CD14-positive monocyte (primary cell): ENCODE data around the gene PNPLA7. TPM values are rescaled to one million over a fixed set of nuclear protein-coding genes. Genes with fewer than 3 reads are reported as not detected.
A peak's percentile ranks its signal among the peaks of the same experiment; 100 is the strongest.
"Not testable (repeated sequence)": the region's sequence is repeated elsewhere in the genome, so short reads cannot be mapped to it uniquely, and the experiment has no call there.

Experiments
- DNase-seq, 3 donors: peaks; one replicate each; pipeline ENCODE4 v3.0.0-alpha.2; 2011 to 2022
- H2AFZ ChIP-seq: 2 replicates; pipeline ENCODE4 v1.6.0; 2012; ENCODE audit warnings: mild to moderate bottlenecking, low read depth, low read length, inconsistent platforms; ENCODE audit not compliant: insufficient read depth, poor library complexity, severe bottlenecking
- H3K27ac ChIP-seq, 2 donors: 1 replicate in 1 of 2; 2 replicates in 1 of 2; pipeline ENCODE4 v1.5.1; 2012 to 2013; ENCODE audit warnings: low read length in 2 of 2, control low read depth in 1 of 2, inconsistent platforms in 1 of 2, low read depth in 1 of 2, mild to moderate bottlenecking in 1 of 2
- H3K27me3 ChIP-seq, 2 donors: one replicate each; pipeline versions ENCODE4 v1.6.0 to v1.6.1; 2011 to 2013; ENCODE audit warnings: low read length in 2 of 2; ENCODE audit not compliant: control insufficient read depth in 2 of 2, insufficient read depth in 2 of 2
- H3K36me3 ChIP-seq, 2 donors: replicated peaks in 1 of 2; 1 replicate in 1 of 2; 2 replicates in 1 of 2; pipeline versions ENCODE4 v1.5.1 to v1.6.1; 2012 to 2013; ENCODE audit warnings: low read length in 2 of 2, control low read depth in 1 of 2, inconsistent platforms in 1 of 2, mild to moderate bottlenecking in 1 of 2; ENCODE audit not compliant: insufficient read depth in 2 of 2, control insufficient read depth in 1 of 2
- H3K4me1 ChIP-seq, 2 donors: 1 replicate in 1 of 2; 2 replicates in 1 of 2; pipeline versions ENCODE4 v1.5.1 to v1.6.1; 2012 to 2013; ENCODE audit warnings: low read length in 2 of 2, control low read depth in 1 of 2, inconsistent platforms in 1 of 2, mild to moderate bottlenecking in 1 of 2, moderate library complexity in 1 of 2; ENCODE audit not compliant: insufficient read depth in 2 of 2, control insufficient read depth in 1 of 2
- H3K4me2 ChIP-seq: replicated peaks from 2 replicates; pipeline ENCODE3; 2012; ENCODE audit warnings: low read length, moderate library complexity, mild to moderate bottlenecking; ENCODE audit not compliant: poor library complexity, severe bottlenecking; ENCODE audit errors: extremely low read depth
- H3K4me3 ChIP-seq, 3 experiments: fragments of 200-600 bp in 1 of 3; sonication (generic) in 1 of 3; replicated peaks in 1 of 3; 1 replicate in 2 of 3; 2 replicates in 1 of 3; pipeline ENCODE4 v1.5.1; 2011 to 2013; ENCODE audit warnings: low read length in 3 of 3, mild to moderate bottlenecking in 3 of 3, control low read depth in 2 of 3, low read depth in 2 of 3, inconsistent platforms in 1 of 3, moderate library complexity in 1 of 3
- H3K79me2 ChIP-seq: 2 replicates; pipeline ENCODE4 v1.6.0; 2012; ENCODE audit warnings: mild to moderate bottlenecking, control low read depth, inconsistent platforms, low read length, moderate library complexity; ENCODE audit not compliant: insufficient read depth
- H3K9ac ChIP-seq: 2 replicates; pipeline ENCODE4 v1.6.0; 2017; ENCODE audit warnings: low read length, mild to moderate bottlenecking; ENCODE audit not compliant: insufficient read depth, poor library complexity, severe bottlenecking
- H3K9me3 ChIP-seq, 2 donors: replicated peaks in 1 of 2; 1 replicate in 1 of 2; 2 replicates in 1 of 2; pipeline versions ENCODE4 v1.5.1 to v1.6.1; 2012 to 2013; ENCODE audit warnings: low read length in 2 of 2, control low read depth in 1 of 2; ENCODE audit not compliant: control insufficient read depth in 1 of 2, insufficient read depth in 1 of 2
- H4K20me1 ChIP-seq: 2 replicates; pipeline ENCODE4 v1.6.0; 2012; ENCODE audit warnings: mild to moderate bottlenecking, low read length, control low read depth, moderate library complexity; ENCODE audit not compliant: insufficient read depth
- H3K27ac Mint-ChIP-seq, 7 donors: one replicate each; pipeline ENCODE4 v1.8.0; 2020; ENCODE audit warnings: mild to moderate bottlenecking in 7 of 7, mixed read lengths in 7 of 7, moderate library complexity in 6 of 7, inconsistent platforms in 2 of 7
- H3K27me3 Mint-ChIP-seq, 3 donors: one replicate each; pipeline ENCODE4 v1.8.0; 2021 to 2022; ENCODE audit warnings: low read depth in 3 of 3, mild to moderate bottlenecking in 3 of 3, mixed read lengths in 3 of 3, moderate library complexity in 3 of 3, inconsistent platforms in 1 of 3
- H3K36me3 Mint-ChIP-seq, 2 donors: one replicate each; pipeline ENCODE4 v1.8.0; 2020; ENCODE audit warnings: mixed read lengths in 2 of 2, inconsistent platforms in 1 of 2, mild to moderate bottlenecking in 1 of 2
- H3K4me1 Mint-ChIP-seq: one replicate; pipeline ENCODE4 v1.8.0; 2020; ENCODE audit warnings: mild to moderate bottlenecking, mixed read lengths
- H3K4me3 Mint-ChIP-seq, 2 donors: one replicate each; pipeline ENCODE4 v1.8.0; 2020; ENCODE audit warnings: mild to moderate bottlenecking in 2 of 2, mixed read lengths in 2 of 2, moderate library complexity in 1 of 2
- H3K9me3 Mint-ChIP-seq, 7 donors: one replicate each; pipeline ENCODE4 v1.8.0; 2020 to 2022; ENCODE audit warnings: mixed read lengths in 7 of 7, mild to moderate bottlenecking in 6 of 7, moderate library complexity in 6 of 7, inconsistent platforms in 2 of 7
- CTCF ChIP-seq: fragments of 200-600 bp; IDR thresholded peaks from one replicate; pipeline ENCODE4 v1.8.0; 2022; ENCODE audit warnings: antibody characterized with exemption, mild to moderate bottlenecking
- WGBS: methylation state at CpG from one replicate; pipeline ENCODE4 v1.1.5; 2013; ENCODE audit warnings: missing lambda C conversion rate; ENCODE audit not compliant: insufficient coverage; 5-methylcytosine and 5-hydroxymethylcytosine counted together
- intact Hi-C, 2 donors: fragments of 100-400 bp; cut with micrococcal nuclease; formaldehyde crosslinking; loops; one replicate each; pipeline versions ENCODE4 v1.15.0 to v1.15.1; 2023
- polyA plus RNA-seq, 3 donors: library from polyadenylated mRNA; depleted of rRNA in 1 of 3; unstranded in 2 of 3; stranded (reverse) in 1 of 3; fragments of 300-500 nt in 2 of 3; fragments of >200 nt in 1 of 3; fragmentation: Illumina TruSeq in 2 of 3; gene quantifications; 1 replicate in 2 of 3; 2 replicates in 1 of 3; pipeline ENCODE4 v1.2.3, GENCODE V29; 2012 to 2021

The PNPLA7 gene
- polyA plus RNA-seq, 3 donors = 0.10 to 1.1 (median 0.14) TPM

DNA sequence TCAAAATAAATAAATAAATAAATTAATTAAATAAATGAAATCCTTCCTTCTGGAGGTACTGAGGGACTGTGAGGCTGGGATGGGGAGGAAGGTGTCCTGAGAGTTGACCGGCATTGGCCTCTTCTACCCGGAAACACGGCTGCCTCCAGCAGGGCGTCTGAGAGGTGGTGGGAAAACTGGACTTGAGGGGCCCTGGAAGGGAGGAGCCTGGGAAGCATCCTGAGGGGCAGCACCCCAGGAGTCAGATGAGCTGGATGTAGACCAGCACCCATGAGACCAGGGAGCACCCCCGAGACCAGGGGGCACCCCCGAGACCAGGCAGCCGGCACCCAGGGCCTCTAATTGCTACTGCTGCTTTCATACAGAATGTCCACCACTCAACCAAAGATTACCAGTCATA lies 82.3 kb downstream of the PNPLA7 start:
- Histone ChIP-seq H2AFZ (no peak overlapping the region), H3K9ac (no peak overlapping the region), H3K9me3 (peaks cover 2 to 4% of the 10 kb centered on the region in 2 donors), H3K79me2 (no peaks in the 10 kb centered on the region), H3K4me3 (no peak overlapping the region), H3K36me3 (no peaks in the 10 kb centered on the region), H4K20me1 (no peaks in the 10 kb centered on the region), H3K4me2 (no peak overlapping the region), H3K27me3 (no peaks in the 10 kb centered on the region), H3K27ac (no peak overlapping the region), H3K4me1 (no peaks in the 10 kb centered on the region)
- 93% methylated on average over 4 of the region's 7 CpGs for WGBS
- peaks cover 8 to 17% (median 16%) of the 10 kb centered on the region in 3 donors for H3K27me3 Mint-ChIP-seq
- peaks cover 5% of the 10 kb centered on the region for H3K4me1 Mint-ChIP-seq
- H3K4me3 Mint-ChIP-seq = no peak overlapping the region
- peaks cover 2 to 10% (median 7%) of the 10 kb centered on the region in 7 donors for H3K9me3 Mint-ChIP-seq
- H3K36me3 Mint-ChIP-seq = no peaks in the 10 kb centered on the region
- no peak overlapping the region for H3K27ac Mint-ChIP-seq
- DNase-seq = no peak
- no peak for TF ChIP-seq CTCF
- intact Hi-C loops = loop anchor here in 1 of 2 donors (10.0 kb wide), 1 partner anchor 137 kb away; the partner anchor contains the start of gene ARRDC1

- no peak overlapping the region for H3K27ac ChIP-seq
- Mint-ChIP-seq H3K4me3 (no peak overlapping the region), H3K27me3 (peaks cover 14 to 19% (median 14%) of the 10 kb centered on the region in 3 donors), H3K27ac (peak overlapping the region in 1 of 7 donors; percentile 63), H3K9me3 (peaks cover 0 to 7% (median under 1%) of the 10 kb centered on the region in 7 donors), H3K4me1 (peaks cover 5% of the 10 kb centered on the region), H3K36me3 (no peaks in the 10 kb centered on the region)
- peaks cover 0 to 7% of the 10 kb centered on the region in 2 donors for H3K27me3 ChIP-seq
- 99% methylated on average over 16 of the region's 16 CpGs for WGBS
- no peak for TF ChIP-seq CTCF
- no peak overlapping the region for H2AFZ ChIP-seq
- no peak for DNase-seq
- intact Hi-C loops = loop anchor here in 1 of 2 donors (10.0 kb wide), 1 partner anchor 138 kb away; the partner anchor contains the start of gene ARRDC1
- H3K9me3 ChIP-seq = peaks cover 5 to 7% of the 10 kb centered on the region in 2 donors
- H3K36me3 ChIP-seq = no peaks in the 10 kb centered on the region
- no peak overlapping the region for H3K4me3 ChIP-seq
- H3K9ac ChIP-seq = no peak overlapping the region
- no peaks in the 10 kb centered on the region for H4K20me1 ChIP-seq
- no peaks in the 10 kb centered on the region for H3K79me2 ChIP-seq
- H3K4me2 ChIP-seq = no peak overlapping the region
- H3K4me1 ChIP-seq = peaks cover 0 to 1% of the 10 kb centered on the region in 2 donors
Measured at GRCh38 chr9:137467161-137467581, 83.0 kb downstream of the PNPLA7 start.

GRCh38 chr9:137466389-137467085 lies 83.7 kb downstream of the PNPLA7 start:
- intact Hi-C loops = loop anchor here in 1 of 2 donors (10.0 kb wide), 1 partner anchor 138 kb away; the partner anchor contains the start of gene ARRDC1
- peaks cover 17 to 26% (median 19%) of the 10 kb centered on the region in 3 donors for H3K27me3 Mint-ChIP-seq
- not testable (repeated sequence) for H3K4me1 Mint-ChIP-seq, H3K4me2 ChIP-seq, H2AFZ ChIP-seq, H3K4me3 ChIP-seq, H3K79me2 ChIP-seq, H3K4me1 ChIP-seq, DNase-seq, H3K36me3 ChIP-seq, H3K9ac ChIP-seq, H4K20me1 ChIP-seq, H3K27ac ChIP-seq, H3K36me3 Mint-ChIP-seq
- H3K27ac Mint-ChIP-seq = peak overlapping the region in 1 of 7 donors; percentile 44
- H3K27me3 ChIP-seq = peaks cover 0 to 13% of the 10 kb centered on the region in 2 donors
- peaks cover 11 to 13% of the 10 kb centered on the region in 2 donors for H3K9me3 ChIP-seq
- WGBS = 97% methylated on average over 31 of the region's 35 CpGs
- peaks cover 0 to 12% (median 7%) of the 10 kb centered on the region in 7 donors for H3K9me3 Mint-ChIP-seq
- H3K4me3 Mint-ChIP-seq = peak overlapping the region in 1 of 2 donors; percentile 8
